ENCODE results near the gene GJA1. TPM values are rescaled to one million over a fixed set of nuclear protein-coding genes. Genes with fewer than 3 reads are reported as not detected.

GJA1 gene
- total RNA-seq, 1 donor from 2014 or later = 64.1 TPM

- H3K4me3 ChIP-seq = peak overlapping the region; percentile 63
Measured at GRCh38 chr6:121438869-121439268, 3.4 kb downstream of the GJA1 start.

GRCh38 chr6:121439475-121439874 is 4.0 kb downstream of the GJA1 start:
- Histone ChIP-seq H3K36me3 (no peaks in the 10 kb centered on the region), H3K4me3 (peak overlapping the region; percentile 63)
- intact Hi-C loops (cut with DNase I) = loop anchor here (10.0 kb wide), 1 partner anchor 405 kb away; no protein-coding TSS in a partner anchor

More at GRCh38 chr6:121438869-121439268, 3.4 kb downstream of the GJA1 start:
- Histone ChIP-seq H3K4me1 (peaks cover 9% of the 10 kb centered on the region), H3K27ac (peak overlapping the region; percentile 89), H3K36me3 (no peaks in the 10 kb centered on the region), H3K27me3 (ENCODE audit: low read depth) (no peaks in the 10 kb centered on the region), H3K9me3 (no peaks in the 10 kb centered on the region)
- ATAC-seq = no peak
- DNase-seq = no peak
- TF ChIP-seq CTCF (IDR thresholded peaks at IDR 0.05) = no peak
- intact Hi-C loops (cut with DNase I) = loop anchor here (10.0 kb wide), 1 partner anchor 406 kb away; no protein-coding TSS in a partner anchor

GRCh38 chr6:121439926-121440325 is 4.5 kb downstream of the GJA1 start:
- no peak overlapping the region for H3K4me3 ChIP-seq
- H3K27ac ChIP-seq = no peak overlapping the region

More at GRCh38 chr6:121439475-121439874, 4.0 kb downstream of the GJA1 start:
- H3K27me3 ChIP-seq (ENCODE audit: low read depth) = no peaks in the 10 kb centered on the region
- no peak for ATAC-seq
- H3K27ac ChIP-seq = no peak overlapping the region
- TF ChIP-seq CTCF (IDR thresholded peaks at IDR 0.05) = no peak
- no peaks in the 10 kb centered on the region for H3K9me3 ChIP-seq
- H3K4me1 ChIP-seq = peaks cover 9% of the 10 kb centered on the region
- no peak for DNase-seq

GRCh38 chr6:121441477-121441876 is 6.0 kb downstream of the GJA1 start:
- Histone ChIP-seq H3K27me3 (ENCODE audit: low read depth) (no peaks in the 10 kb centered on the region), H3K36me3 (peaks cover 5% of the 10 kb centered on the region), H3K4me1 (peaks cover 9% of the 10 kb centered on the region), H3K4me3 (no peak overlapping the region), H3K9me3 (no peaks in the 10 kb centered on the region), H3K27ac (no peak overlapping the region)
- DNase-seq (no peak), ATAC-seq (no peak)
- no peak for TF ChIP-seq CTCF (IDR thresholded peaks at IDR 0.05)
- intact Hi-C loops (cut with DNase I) = no loop called here

More at GRCh38 chr6:121439926-121440325, 4.5 kb downstream of the GJA1 start:
- H3K4me1 ChIP-seq = peaks cover 9% of the 10 kb centered on the region
- intact Hi-C loops (cut with DNase I) = loop anchor here (10.0 kb wide), 1 partner anchor 405 kb away; no protein-coding TSS in a partner anchor
- ATAC-seq (no peak), DNase-seq (no peak)
- H3K9me3 ChIP-seq = no peaks in the 10 kb centered on the region
- TF ChIP-seq CTCF (IDR thresholded peaks at IDR 0.05) = no peak
- no peaks in the 10 kb centered on the region for H3K36me3 ChIP-seq
- no peaks in the 10 kb centered on the region for H3K27me3 ChIP-seq (ENCODE audit: low read depth)

GRCh38 chr6:121442576-121442975 is 7.1 kb downstream of the GJA1 start:
- DNase-seq (no peak), ATAC-seq (no peak)
- peaks cover 9% of the 10 kb centered on the region for H3K4me1 ChIP-seq
- H3K27ac ChIP-seq = no peak overlapping the region
- no peak overlapping the region for H3K4me3 ChIP-seq
- peaks cover 16% of the 10 kb centered on the region for H3K36me3 ChIP-seq
- H3K9me3 ChIP-seq = no peaks in the 10 kb centered on the region
- TF ChIP-seq CTCF (IDR thresholded peaks at IDR 0.05) = no peak
- intact Hi-C loops (cut with DNase I) = no loop called here
- H3K27me3 ChIP-seq (ENCODE audit: low read depth) = no peaks in the 10 kb centered on the region

Data from lower lobe of right lung (tissue), 2 donors.